Sigmoid colon (tissue), 4 donors: ENCODE data around the gene SULT1C4.

Experiments
- EP300 ChIP-seq, 4 donors: sonication (generic); formaldehyde crosslinking; IDR thresholded peaks; one replicate each; pipeline ENCODE4 v1.6.1; 2017; ENCODE audit warnings: antibody characterized with exemption in 4 of 4
- POLR2A ChIP-seq, 2 donors: fragments of 450-650 bp; IDR thresholded peaks; one replicate each; pipeline ENCODE4 v1.6.1; 2016; ENCODE audit warnings: antibody characterized with exemption in 2 of 2, mild to moderate bottlenecking in 2 of 2, moderate library complexity in 2 of 2
- POLR2AphosphoS5 ChIP-seq, 4 donors: sonication (generic); formaldehyde crosslinking; IDR thresholded peaks; one replicate each; pipeline ENCODE4 v1.6.1; 2017; ENCODE audit warnings: antibody characterized with exemption in 4 of 4
- TF ChIP-seq, protein P1 (sequence below), 4 experiments: fragments of 450-650 bp in 3 of 4; fragments of 200-600 bp in 1 of 4; IDR thresholded peaks; one replicate each; pipeline ENCODE4 v1.5.1; 2016 to 2019; ENCODE audit warnings: antibody characterized with exemption in 4 of 4, mild to moderate bottlenecking in 3 of 4, moderate library complexity in 2 of 4

DNA sequence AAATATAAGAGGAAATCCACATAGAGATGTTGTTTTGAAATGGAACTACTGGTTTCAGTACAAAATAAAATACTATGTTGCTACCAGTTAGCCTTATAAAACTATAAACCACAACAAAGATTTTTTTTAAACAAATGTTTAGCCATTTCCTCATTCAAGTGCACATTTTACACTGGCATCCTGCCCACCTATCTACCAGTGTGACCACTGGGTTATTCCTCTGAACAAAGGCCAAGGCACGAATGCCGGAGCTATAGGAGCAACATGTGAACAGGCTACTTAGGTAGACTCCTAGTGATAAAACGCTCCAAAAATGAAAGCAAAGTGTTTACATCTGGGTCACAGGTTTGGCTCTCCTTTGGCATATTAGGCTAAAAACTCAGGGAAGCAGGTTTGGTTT, 31.8 kb upstream of the SULT1C4 start:
- TF ChIP-seq, protein P1, sequence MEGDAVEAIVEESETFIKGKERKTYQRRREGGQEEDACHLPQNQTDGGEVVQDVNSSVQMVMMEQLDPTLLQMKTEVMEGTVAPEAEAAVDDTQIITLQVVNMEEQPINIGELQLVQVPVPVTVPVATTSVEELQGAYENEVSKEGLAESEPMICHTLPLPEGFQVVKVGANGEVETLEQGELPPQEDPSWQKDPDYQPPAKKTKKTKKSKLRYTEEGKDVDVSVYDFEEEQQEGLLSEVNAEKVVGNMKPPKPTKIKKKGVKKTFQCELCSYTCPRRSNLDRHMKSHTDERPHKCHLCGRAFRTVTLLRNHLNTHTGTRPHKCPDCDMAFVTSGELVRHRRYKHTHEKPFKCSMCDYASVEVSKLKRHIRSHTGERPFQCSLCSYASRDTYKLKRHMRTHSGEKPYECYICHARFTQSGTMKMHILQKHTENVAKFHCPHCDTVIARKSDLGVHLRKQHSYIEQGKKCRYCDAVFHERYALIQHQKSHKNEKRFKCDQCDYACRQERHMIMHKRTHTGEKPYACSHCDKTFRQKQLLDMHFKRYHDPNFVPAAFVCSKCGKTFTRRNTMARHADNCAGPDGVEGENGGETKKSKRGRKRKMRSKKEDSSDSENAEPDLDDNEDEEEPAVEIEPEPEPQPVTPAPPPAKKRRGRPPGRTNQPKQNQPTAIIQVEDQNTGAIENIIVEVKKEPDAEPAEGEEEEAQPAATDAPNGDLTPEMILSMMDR (IDR thresholded peaks at IDR 0.05) = no peak
- no peak for TF ChIP-seq EP300 (IDR thresholded peaks at IDR 0.05)
- TF ChIP-seq POLR2A (IDR thresholded peaks at IDR 0.05) = no peak
- no peak for TF ChIP-seq POLR2AphosphoS5 (IDR thresholded peaks at IDR 0.05)
